ENCODE results near the gene BSND. TPM values are rescaled to one million over a fixed set of nuclear protein-coding genes. Genes with fewer than 3 reads are reported as not detected.

Gene BSND
- total RNA-seq, 2 donors from 2014 or later: not detected

GRCh38 chr1:54980528-54981241 lies 18.0 kb upstream of the BSND start, which contains the start of gene TMEM61:
Gene TMEM61, plus strand, starts transcription at chr1:54980628. Its CDS starts 438 bp downstream, at chr1:54981066.
- Histone ChIP-seq H3K36me3 (no peaks in the 10 kb centered on the region), H3K4me1 (peaks cover 0 to 5% of the 10 kb centered on the region in 2 donors), H3K27me3 (no peaks in the 10 kb centered on the region), H3K4me3 (peak within 1 kb of the TSS; percentile 40 to 46), H3K27ac (no peak within 1 kb of the TSS), H3K9me3 (no peaks in the 10 kb centered on the region)
- no peak for TF ChIP-seq CTCF (IDR thresholded peaks at IDR 0.05)
- no peak for DNase-seq (ENCODE audit: low spot score)

- no peak overlapping the region for H3K27ac ChIP-seq
- H3K27me3 ChIP-seq: no peaks in the 10 kb centered on the region
- no peak for DNase-seq (ENCODE audit: low spot score)
- no peak overlapping the region for H3K4me3 ChIP-seq
- TF ChIP-seq CTCF (IDR thresholded peaks at IDR 0.05): no peak
- H3K4me1 ChIP-seq: peaks cover 0 to 5% of the 10 kb centered on the region in 2 donors
- no peaks in the 10 kb centered on the region for H3K36me3 ChIP-seq
- no peaks in the 10 kb centered on the region for H3K9me3 ChIP-seq
Measured at GRCh38 chr1:54981466-54981865, 17.3 kb upstream of the BSND start.

- H3K9me3 ChIP-seq: no peaks in the 10 kb centered on the region
- H3K36me3 ChIP-seq: no peaks in the 10 kb centered on the region
- H3K4me3 ChIP-seq: no peak overlapping the region
- no peak overlapping the region for H3K27ac ChIP-seq
- peaks cover 0 to 5% of the 10 kb centered on the region in 2 donors for H3K4me1 ChIP-seq
- peak in 1 of 2 donors; percentile 17 for TF ChIP-seq CTCF (IDR thresholded peaks at IDR 0.05)
- H3K27me3 ChIP-seq: no peaks in the 10 kb centered on the region
- DNase-seq (ENCODE audit: low spot score): no peak
Measured at GRCh38 chr1:54982739-54983138, 16.0 kb upstream of the BSND start.

GRCh38 chr1:54984131-54984842 lies 14.4 kb upstream of the BSND start:
- no peak for TF ChIP-seq CTCF (IDR thresholded peaks at IDR 0.05)
- Histone ChIP-seq H3K9me3 (no peaks in the 10 kb centered on the region), H3K27ac (no peak overlapping the region), H3K36me3 (no peaks in the 10 kb centered on the region), H3K4me1 (peaks cover 0 to 5% of the 10 kb centered on the region in 2 donors), H3K27me3 (no peaks in the 10 kb centered on the region), H3K4me3 (no peak overlapping the region)
- DNase-seq (ENCODE audit: low spot score): no peak

- DNase-seq (ENCODE audit: low spot score): no peak
Measured at GRCh38 chr1:54985556-54985955, 13.2 kb upstream of the BSND start.

More at GRCh38 chr1:54985556-54985955, 13.2 kb upstream of the BSND start:
- no peak overlapping the region for H3K27ac ChIP-seq
- no peaks in the 10 kb centered on the region for H3K36me3 ChIP-seq
- H3K9me3 ChIP-seq: no peaks in the 10 kb centered on the region
- H3K27me3 ChIP-seq: no peaks in the 10 kb centered on the region
- no peak overlapping the region for H3K4me3 ChIP-seq
- no peaks in the 10 kb centered on the region for H3K4me1 ChIP-seq
- no peak for TF ChIP-seq CTCF (IDR thresholded peaks at IDR 0.05)

Measured in right atrium auricular region (tissue), 2 donors.